ENCODE data around the gene UBE2K.

DNA sequence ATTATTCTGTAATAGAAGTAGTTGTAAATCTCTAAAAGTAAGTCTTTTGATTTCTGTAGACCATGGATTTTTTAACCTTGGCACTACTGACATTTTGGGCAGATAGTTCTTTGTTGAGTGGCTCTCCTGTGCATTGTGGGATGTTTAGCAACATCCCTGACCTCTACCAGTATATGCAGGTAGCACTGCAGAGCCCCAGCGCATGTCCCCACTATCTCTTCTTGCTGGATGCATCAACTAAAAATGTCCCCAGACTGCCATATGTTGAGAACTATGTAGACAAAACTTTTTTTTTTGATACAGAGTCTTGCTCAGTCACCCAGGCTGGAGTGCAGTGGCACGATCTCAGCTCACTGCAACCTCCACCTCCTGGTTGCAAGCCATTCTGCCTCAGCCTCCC lies 4.8 kb downstream of the UBE2K start:
- TF ChIP-seq EP300 (IDR thresholded peaks at IDR 0.05; ENCODE audit: borderline replicate concordance) = no peak
- TF ChIP-seq, protein P1, sequence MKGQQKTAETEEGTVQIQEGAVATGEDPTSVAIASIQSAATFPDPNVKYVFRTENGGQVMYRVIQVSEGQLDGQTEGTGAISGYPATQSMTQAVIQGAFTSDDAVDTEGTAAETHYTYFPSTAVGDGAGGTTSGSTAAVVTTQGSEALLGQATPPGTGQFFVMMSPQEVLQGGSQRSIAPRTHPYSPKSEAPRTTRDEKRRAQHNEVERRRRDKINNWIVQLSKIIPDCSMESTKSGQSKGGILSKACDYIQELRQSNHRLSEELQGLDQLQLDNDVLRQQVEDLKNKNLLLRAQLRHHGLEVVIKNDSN (IDR thresholded peaks at IDR 0.05) = no peak
- no peak for TF ChIP-seq TAF1 (IDR thresholded peaks at IDR 0.05; ENCODE audit: low read depth)
- TF ChIP-seq, protein P2, sequence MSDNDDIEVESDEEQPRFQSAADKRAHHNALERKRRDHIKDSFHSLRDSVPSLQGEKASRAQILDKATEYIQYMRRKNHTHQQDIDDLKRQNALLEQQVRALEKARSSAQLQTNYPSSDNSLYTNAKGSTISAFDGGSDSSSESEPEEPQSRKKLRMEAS (IDR thresholded peaks at IDR 0.05) = no peak
- TF ChIP-seq CEBPB (IDR thresholded peaks at IDR 0.05) = no peak
- TF ChIP-seq EGR1 (IDR thresholded peaks at IDR 0.05) = no peak
- no peak for TF ChIP-seq TCF12 (IDR thresholded peaks at IDR 0.05; ENCODE audit: low read depth)
- no peak for TF ChIP-seq YY1 (IDR thresholded peaks at IDR 0.05; ENCODE audit: low read depth)
- TF ChIP-seq ZBTB7A (IDR thresholded peaks at IDR 0.05; ENCODE audit: low read depth) = no peak
- no peak for TF ChIP-seq RAD21 (IDR thresholded peaks at IDR 0.05; ENCODE audit: low read depth)
- TF ChIP-seq, protein P3, sequence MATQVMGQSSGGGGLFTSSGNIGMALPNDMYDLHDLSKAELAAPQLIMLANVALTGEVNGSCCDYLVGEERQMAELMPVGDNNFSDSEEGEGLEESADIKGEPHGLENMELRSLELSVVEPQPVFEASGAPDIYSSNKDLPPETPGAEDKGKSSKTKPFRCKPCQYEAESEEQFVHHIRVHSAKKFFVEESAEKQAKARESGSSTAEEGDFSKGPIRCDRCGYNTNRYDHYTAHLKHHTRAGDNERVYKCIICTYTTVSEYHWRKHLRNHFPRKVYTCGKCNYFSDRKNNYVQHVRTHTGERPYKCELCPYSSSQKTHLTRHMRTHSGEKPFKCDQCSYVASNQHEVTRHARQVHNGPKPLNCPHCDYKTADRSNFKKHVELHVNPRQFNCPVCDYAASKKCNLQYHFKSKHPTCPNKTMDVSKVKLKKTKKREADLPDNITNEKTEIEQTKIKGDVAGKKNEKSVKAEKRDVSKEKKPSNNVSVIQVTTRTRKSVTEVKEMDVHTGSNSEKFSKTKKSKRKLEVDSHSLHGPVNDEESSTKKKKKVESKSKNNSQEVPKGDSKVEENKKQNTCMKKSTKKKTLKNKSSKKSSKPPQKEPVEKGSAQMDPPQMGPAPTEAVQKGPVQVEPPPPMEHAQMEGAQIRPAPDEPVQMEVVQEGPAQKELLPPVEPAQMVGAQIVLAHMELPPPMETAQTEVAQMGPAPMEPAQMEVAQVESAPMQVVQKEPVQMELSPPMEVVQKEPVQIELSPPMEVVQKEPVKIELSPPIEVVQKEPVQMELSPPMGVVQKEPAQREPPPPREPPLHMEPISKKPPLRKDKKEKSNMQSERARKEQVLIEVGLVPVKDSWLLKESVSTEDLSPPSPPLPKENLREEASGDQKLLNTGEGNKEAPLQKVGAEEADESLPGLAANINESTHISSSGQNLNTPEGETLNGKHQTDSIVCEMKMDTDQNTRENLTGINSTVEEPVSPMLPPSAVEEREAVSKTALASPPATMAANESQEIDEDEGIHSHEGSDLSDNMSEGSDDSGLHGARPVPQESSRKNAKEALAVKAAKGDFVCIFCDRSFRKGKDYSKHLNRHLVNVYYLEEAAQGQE (IDR thresholded peaks at IDR 0.05; ENCODE audit: low read depth) = no peak
- TF ChIP-seq CREB1 (IDR thresholded peaks at IDR 0.05; ENCODE audit: low read depth) = no peak
- no peak for TF ChIP-seq TEAD4 (IDR thresholded peaks at IDR 0.05)
